GM13977 (cell line): ENCODE measurements around the gene EVI5.

Source experiments
- DNase-seq: peaks from one replicate; pipeline ENCODE4 v3.0.0; 2012; ENCODE audit warnings: low spot score
- in situ Hi-C: fragments of 300-500 bp; cut with MboI; formaldehyde crosslinking; loops from one replicate; pipeline ENCODE4 v1.12.0; 2022; ENCODE audit warnings: low sequenced_read_pairs, low pct_unique_long_range_greater_than_20kb, mixed read lengths, inconsistent platforms; ENCODE audit not compliant: unreplicated experiment
- TF ChIP-seq, protein P1 (sequence below): IDR thresholded peaks from 2 replicates; pipeline ENCODE4 v1.5.1; 2012; ENCODE audit warnings: mild to moderate bottlenecking, control low read depth; ENCODE audit not compliant: insufficient read depth; ENCODE audit errors: extremely low read depth, missing control alignments

The EVI5 gene

DNA sequence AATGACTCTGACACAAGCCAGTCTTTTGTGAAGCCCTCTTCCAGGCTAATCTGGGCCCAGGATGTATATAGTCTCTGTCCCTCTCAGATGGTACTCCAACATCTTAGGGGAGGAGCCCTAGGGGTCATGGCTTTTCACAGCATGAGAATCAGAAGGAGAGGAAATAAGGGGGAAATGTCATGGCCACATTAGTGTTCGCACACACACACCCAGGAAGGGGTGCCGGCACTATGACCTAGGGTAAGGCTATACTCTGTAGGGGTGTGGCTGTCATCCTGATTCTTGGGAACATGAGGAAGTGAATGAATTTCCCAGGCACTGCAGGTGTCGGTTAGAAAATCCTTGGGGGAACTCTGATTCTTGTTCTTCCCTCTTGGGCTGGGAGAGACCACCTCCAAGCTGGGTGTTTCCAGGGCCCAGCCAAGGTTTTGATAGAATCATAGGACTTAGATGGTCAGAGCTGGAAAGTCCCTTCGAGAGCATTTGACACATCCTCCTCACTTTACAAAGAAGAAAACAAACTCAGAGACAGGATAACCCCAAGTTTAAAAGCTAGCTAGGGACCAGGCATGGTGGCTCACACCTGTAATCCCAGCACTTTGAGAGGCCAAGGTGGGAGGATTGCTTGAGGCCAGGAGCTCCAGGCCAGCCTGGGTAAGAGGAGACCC is 320.2 kb downstream of the EVI5 start:
- TF ChIP-seq, protein P1, sequence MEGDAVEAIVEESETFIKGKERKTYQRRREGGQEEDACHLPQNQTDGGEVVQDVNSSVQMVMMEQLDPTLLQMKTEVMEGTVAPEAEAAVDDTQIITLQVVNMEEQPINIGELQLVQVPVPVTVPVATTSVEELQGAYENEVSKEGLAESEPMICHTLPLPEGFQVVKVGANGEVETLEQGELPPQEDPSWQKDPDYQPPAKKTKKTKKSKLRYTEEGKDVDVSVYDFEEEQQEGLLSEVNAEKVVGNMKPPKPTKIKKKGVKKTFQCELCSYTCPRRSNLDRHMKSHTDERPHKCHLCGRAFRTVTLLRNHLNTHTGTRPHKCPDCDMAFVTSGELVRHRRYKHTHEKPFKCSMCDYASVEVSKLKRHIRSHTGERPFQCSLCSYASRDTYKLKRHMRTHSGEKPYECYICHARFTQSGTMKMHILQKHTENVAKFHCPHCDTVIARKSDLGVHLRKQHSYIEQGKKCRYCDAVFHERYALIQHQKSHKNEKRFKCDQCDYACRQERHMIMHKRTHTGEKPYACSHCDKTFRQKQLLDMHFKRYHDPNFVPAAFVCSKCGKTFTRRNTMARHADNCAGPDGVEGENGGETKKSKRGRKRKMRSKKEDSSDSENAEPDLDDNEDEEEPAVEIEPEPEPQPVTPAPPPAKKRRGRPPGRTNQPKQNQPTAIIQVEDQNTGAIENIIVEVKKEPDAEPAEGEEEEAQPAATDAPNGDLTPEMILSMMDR: no peak
- in situ Hi-C loops: no loop called here
- no peak for DNase-seq

DNA sequence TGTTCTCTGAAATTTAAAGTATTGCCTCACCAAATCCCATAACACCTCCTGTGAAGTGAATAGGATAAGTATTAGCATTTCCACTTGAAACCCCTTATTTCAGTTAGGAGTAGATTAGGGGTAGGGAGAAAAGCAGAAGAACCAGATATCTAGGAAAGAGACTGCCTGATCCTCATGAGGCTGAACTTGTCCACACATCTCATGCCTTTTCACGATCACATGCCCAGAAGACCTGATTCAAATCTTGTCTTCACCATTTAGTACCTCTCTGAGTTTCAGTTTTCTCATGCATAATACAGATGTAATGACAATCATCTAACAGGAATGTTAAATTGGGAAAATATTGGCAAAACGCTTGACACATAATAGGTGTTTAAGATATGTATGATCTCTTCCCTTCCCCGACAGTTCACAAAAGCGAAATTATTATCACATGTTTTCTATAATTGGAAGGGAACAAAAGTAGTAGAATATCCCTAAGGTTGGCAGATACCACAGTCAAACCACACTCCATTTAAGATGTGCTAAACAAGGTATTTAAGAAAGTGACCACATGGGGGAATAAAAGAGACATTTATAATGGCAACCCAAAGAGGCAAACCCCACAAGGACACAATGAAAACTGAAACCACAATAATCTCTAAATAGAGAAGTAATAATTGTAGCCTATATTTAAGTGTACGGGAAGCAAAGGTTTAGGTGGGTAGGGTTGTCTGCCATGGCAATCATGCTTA is 323.4 kb downstream of the EVI5 start:
- in situ Hi-C loops: no loop called here
- TF ChIP-seq, protein P1: peak; percentile 29
- peak; percentile 53 for DNase-seq

DNA sequence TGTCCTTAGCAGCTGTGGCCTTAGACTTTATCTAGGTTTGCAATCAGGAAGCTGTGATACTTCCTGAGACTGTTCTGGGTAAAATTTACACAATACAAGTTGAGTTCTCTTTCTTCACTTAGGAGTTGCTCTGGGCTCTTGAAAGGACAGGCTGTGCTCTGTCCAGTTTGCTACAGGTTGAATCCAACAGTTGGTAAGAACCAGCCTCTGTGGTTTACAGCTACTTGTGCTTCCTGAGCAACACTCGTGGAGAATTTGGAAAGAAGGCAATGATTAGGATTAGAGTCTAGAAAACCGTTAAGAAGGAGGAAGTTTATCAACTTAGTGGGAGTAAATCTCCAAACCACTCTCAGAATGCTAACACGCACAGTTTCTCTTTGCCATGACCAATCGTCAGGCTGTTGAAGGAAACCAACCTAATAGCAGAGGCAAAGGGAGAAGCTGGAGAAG is 325.0 kb downstream of the EVI5 start:
- no peak for DNase-seq
- in situ Hi-C loops: no loop called here
- TF ChIP-seq, protein P1: no peak
